NOMO-1 treated with dmso at 0.1 percent for 144 hours (cell line): ENCODE data around the gene MUC5AC.
"Not testable (repeated sequence)": the region's sequence is repeated elsewhere in the genome, so short reads cannot be mapped to it uniquely, and the experiment has no call there.

ENCODE experiments used
- DNase-seq: peaks from one replicate; lab custom pipeline; 2025; ENCODE audit not compliant: unreplicated experiment; lab: John Stamatoyannopoulos, UW

Gene MUC5AC

DNA sequence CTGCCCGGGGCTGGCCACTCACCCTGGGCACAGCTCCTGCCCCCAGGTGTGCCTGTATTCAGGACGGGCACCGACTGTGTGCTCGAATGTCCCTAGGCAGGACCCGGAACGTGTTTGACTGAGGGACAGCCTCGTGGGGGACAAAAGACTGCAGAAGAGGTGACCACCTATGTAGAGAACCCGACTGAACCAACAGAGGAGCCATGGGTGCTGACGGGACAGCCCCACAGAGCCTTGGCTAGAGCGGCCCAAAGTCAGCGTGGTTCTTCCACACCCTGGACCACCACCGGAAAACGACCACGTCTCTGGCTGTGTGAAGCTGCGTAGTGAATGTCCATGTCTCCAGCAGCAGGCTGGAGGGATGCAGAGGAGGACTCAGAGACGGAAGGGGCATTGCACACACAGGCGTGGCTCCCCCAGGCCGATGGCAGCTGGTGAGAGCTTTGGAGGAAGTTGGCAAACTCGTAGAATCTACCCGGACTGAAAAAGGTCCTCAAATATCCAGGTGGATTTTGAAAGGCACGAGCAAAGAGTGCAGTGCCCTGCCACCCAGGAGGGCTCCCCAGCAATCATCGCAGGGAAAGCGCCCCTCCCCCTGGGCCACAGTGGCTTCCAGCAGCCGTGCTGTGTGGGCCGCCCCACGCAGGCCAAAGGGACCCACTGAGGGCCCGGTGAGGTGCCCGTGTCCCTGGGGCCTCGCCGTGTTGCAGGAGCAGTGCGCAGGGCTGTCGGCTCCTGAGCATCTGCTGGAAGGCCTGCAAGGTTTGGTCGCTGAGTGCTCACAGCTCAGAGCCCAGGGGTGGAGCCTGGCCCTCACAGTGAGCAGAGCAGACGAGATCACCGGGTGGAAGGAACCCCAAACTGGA lies 47.6 kb downstream of the MUC5AC start:
- no peak for DNase-seq

DNA sequence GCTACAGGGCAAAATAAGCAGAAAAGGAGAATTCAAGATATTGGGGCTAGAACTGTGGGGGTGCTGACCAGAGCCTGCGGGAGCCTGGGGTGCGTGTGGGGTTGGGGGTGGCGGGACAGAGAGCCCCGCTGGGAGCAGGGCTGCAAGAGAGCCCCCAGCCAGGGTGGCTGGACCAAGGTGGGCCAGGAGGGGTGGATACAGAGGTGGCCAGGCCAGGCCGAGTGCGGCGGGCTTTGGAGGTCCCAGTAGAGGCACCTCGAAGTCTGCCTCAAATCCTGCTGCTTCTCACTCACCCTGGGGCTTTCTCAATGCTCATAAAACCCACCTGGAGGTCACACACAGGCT lies 48.2 kb downstream of the MUC5AC start:
- DNase-seq = no peak

DNA sequence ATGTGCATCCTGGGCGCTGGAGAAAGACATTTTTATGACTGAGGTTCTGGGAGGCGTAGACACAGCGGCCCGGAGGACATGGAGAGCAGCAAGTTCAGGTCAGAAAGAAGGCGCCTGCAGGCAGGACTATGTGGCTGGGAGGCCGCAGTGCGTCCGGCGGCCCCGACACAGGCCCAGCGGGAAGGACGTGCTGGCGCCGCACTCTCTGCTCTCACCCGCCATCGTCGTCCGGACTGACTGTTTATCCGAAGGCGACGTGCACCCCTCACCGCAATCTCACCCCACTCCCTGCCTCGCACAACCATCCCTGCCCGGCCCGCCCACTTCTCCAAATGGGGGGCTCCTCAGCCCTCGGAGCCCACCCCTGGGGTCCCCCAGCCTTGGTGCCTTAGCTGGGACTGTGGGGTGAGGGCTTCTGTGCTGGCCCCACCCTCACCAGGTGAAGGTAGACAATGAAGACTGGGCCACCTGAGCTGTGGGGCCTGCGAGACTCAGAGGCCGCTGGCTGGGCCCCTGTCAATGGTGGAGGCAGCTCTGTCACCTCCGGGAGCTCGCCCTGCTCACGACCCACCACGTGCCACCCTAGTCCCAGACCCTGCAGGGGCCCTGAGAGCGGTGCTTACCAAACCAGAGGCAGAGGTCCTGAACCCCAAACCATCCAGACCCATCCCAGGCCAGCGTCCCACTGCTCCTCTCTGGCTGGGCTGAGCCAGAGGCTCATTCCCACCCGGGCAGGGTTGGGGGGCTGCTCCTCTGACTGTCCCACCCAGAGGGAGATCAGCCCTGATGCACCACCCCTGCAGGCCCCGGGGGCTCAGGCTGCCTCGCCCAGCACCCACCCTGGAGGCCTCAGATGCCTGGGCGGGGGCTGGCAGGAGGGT lies 48.9 kb downstream of the MUC5AC start:
- no peak for DNase-seq

DNA sequence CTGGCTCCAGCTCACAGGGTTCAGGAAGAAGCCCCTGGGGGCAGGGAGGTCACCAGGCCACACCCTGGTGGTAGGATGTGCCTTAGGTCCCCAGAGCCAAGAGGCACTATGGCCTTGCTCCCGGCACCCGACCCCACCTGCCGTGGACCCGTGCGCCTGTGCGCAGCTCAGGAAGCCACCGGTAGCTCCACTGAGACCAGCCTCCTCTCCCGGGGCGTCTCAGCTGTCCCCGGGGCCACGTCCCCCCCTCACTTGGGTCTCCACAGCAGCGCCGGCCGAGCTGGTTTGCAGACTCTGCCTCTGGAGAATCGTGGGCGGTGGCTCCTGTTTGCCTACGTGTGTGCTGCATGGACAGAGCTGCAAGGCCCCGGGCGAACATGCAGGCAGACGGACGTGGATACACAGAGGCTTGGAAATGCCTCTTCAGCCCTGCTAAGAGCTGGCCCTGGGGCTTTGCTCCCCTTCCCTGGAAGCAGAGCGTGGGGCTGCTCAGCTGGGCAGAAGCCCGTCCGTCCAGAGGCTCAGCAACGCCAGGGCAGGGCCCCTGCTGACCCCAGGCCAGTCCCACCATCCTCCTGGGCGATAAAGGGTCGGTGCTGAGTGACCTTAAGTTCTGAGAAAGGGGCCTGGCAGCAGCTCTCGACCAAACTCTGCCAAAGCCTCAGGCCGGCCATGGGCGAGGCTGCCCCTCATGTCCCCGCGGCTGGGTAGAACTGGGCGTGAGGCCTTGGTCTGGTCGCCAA lies 49.8 kb downstream of the MUC5AC start:
- no peak for DNase-seq

DNA sequence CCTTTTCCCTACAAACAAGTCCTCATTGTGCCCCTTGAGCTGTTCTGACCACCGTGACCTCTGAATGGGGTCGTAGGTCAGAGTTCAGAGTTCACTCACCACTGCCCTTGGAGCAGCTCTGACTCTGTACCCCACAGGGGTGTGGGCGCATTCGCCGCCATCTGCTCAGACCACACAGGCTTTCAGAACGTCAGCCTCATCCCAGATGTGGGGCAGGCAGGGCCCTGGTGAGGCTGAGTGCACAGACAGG lies 50.3 kb downstream of the MUC5AC start:
- DNase-seq = no peak

DNA sequence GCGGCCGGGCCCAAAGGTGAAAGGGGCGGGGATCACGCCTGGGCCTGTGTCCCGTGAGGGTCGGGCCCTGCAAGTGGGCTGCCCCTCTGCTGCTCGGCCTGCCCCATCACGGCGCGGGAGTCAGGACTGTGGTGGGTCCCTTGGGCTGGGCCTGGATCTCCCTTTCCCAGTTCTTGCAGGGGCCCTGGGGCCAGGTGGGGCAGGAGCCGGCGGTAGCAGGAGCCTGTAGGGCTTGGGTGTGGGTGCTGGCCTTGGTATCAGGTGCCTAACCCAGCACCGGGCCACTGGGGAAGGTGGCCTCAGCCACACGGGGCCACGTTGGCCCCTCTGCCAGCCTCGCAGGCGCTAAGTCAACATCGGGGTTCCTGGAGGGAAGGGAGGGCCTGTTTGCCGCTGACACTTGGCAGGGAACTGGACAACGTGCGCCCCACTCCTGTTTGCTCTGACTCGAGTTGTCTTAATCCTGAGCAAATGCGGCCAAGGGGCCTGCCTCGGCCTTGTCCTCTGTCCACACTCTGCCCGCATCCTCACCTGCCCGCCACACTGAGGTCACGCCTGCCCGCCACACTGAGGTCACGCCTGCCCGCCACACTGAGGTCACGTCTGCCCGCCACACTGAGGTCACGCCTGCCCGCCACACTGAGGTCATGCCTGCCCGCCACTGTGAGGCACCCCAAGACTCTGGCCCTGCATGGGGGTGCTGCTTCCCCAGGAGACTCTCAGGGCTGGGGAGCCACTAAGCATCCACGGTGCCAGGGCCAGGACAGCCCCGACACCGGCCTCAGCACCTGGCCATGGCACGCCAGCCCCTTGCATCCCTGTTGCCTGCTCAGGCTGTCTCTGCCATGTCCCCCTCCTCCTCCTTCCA lies 50.9 kb downstream of the MUC5AC start:
- DNase-seq = no peak

DNA sequence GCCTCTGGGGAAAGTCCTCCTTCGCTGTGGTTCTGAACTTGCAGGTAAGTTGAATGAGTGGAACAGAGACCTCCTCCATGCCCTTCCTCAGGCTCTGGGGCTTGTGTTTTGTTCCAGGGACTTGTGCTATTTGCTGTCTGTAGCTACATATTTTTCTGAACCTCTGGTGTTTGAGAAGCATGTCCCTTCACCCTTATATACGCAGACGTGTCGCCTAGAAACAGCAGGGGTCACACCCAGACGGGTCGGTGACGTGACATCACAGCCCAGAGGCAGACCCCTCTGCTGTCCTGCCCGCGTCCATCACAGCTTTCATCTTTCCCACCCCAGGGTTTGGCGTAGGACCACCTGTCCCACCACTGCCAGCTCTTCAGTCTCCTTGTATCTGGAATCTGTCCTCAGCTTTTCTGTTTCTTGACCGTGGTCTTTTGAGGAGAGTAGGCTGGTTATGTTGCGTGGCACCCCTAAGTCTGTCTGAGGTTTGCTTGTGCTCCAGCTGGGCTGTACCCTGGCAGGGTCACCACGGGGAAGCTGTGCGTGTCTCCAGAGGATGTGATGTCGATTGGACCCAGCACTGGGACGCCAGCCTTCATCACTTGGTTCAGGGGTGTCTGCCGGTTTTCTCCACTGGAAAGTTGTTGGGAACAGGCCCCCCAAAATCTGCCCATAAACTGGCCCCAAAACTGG lies 51.8 kb downstream of the MUC5AC start:
- DNase-seq = no peak

DNA sequence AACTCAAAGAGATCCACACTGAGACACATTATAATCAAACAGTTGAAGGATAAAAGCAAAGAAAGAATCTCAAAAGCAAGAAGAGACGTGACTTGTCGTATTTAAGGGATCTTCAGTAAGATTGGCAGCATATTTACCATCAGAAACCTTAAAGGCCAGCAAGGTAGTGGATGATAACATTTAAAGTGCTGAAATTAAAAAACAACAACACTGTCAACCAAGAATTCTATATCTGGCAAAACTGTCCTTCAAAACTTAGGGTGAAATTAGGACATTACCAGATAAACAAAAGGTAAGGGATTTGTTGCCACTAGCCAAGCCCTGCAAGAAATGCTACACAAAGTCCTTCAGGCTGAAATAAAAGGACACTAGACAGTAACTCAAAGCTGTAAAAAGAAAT lies 54.1 kb downstream of the MUC5AC start:
- DNase-seq = no peak

DNA sequence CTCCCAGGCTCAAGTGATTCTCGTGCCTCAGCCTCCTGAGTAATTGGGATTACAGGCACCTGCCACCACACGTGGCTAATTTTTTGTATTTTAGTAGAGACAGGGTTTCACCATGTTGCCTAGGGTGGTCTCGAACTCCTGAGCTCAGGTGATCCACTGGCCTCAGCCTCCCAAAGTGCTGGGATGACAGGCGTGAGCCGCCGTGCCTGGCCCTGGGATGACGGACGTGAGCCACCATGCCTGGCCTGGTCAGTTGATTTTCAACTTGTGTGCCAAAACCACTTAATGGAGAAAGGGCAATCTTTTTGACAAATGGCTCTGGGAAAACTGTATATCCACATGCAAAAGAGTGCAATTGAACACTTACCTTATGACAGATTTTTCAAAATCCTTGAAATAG lies 58.1 kb downstream of the MUC5AC start:
- DNase-seq = not testable (repeated sequence)

DNA sequence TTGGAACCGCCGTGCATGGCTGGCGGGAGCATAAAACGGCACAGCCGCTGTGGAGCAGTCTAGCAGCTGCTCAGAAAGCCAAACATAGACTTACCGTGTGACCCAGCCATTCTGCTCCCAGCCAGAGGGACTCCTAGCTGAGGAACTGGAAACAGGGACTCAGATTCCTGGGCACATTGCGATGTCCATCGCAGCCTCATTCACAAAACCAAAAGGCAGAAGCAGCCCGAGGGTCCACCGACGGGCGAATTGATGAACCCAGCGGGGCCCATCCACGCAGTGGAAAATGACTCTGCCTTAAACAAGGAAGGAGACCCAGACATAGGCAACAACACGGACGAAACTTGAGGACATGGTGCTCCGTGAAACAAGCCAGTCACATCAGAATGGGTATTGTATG lies 59.4 kb downstream of the MUC5AC start:
- no peak for DNase-seq

DNA sequence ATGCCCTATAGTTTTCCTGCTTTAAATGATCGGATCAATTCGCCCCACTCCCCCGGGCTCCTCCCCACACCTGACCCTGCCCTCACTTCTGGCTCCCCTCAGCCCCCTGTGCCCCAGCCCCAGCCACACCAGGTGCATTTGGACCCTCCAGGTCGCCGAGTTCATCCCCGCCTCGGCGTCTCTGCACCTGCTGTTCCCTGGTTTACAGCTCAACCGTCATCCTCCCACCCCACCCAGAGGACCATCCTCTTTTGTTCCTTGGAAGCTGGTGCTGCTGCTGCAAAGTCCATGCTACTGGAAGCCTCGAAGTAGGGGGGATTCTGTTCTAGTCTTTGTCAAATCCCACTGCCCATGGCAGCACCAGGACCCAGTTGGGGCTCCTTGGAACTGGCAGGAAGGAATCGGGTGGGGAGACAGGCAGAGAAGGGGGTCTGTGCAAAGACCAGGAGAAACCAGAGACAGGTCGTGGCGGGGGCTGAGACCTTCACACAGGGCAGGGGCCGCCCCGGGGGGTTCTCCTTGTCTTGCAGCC lies 60.6 kb downstream of the MUC5AC start:
- DNase-seq = no peak

DNA sequence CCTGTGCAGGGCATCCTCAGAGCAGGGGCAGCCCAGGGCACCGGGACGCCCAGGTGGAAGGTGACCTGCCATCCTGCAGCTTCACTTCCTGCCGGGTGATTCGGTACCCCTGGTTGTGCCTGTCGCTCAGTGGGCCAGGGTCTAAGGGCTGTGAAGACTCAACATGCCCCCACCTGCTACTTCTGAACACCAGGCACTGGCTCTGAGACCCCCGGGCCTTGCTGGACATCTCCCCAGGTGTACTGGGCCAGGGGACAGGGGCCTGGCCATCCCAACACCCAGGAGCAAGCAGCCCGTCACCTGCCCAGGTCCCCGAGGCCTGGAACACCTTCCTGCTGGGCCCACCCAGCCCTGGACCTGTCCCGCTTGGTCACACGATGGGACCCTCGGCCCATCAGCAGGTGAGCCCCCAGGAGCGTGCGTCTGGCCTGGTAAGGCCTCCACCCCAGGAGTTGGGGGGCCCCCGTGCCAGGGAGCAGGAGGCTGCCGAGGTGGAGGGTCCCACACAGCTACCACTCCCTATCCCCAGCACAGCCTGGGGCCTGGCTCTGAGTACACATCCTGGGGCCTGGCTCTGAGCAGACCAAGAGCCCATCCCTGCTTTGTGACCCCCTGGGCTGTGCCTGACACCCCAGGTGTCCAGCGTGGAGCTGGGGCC lies 61.2 kb downstream of the MUC5AC start:
- DNase-seq = no peak

DNA sequence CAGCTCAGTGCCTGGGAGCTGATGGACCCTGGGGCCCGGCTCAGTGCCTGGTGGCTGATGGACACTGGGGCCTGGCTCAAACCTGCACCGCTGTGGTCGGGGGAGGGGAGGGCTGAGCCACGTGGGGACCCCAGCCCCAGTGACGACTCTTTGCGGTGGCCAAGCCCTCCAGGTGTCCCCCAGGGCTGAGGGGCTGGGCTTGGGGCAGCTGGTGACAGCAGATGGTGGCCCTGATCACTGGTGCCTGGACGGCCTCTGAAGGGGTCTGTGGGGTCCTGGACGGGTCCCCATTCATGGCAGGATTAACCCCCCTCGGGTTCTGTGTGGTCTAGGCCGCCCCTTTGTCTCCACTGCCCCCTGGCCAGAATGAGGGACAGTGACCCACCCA lies 61.7 kb downstream of the MUC5AC start:
- no peak for DNase-seq

DNA sequence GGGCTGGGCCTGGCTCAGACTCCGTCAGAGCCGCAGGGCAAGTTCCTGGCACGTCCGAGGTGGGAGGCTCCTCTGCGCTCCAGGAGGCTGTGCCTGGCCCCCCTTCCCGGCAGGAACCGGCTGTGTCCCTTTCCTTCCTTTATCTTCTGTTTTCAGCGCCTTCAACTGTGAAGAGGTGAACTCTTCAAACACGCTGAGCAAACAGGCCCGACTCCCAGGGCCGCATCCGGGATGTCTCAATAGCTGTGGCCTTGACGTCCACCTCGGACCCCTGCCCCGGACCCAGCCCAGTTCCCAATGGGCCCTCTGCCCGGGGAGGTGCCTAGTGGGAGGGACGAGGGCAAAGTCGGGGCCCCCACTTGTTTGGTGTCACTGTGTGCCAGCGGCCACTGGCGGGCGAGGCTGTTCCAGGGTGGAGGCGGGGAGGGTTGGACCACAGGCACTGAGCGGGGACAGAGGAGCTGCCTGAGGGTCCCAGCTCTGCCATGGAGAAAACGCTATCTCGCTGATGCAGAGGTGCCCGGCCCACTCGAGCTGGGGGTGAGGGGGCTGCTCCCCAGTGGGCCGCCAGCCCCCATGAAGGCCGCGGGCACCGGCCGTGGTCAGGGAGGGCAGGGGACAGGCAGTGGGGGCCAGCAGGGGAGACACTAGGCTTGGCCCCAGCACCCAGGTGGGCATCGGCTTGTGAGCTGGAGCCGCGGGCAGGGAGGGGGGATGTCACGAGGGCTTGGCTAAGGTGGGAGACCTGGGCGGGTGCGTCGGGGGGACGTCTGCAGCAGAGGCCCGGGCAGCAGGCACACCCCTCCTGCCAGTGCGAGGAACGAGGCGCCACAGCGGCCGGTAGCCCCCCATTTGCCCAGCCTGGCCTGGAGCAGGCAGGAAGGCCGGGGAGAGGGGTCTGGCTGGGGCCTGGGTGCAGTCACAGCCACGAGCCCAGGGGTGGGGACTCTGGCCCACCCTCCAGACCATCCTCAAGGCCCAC lies 62.4 kb downstream of the MUC5AC start:
- DNase-seq = no peak

DNA sequence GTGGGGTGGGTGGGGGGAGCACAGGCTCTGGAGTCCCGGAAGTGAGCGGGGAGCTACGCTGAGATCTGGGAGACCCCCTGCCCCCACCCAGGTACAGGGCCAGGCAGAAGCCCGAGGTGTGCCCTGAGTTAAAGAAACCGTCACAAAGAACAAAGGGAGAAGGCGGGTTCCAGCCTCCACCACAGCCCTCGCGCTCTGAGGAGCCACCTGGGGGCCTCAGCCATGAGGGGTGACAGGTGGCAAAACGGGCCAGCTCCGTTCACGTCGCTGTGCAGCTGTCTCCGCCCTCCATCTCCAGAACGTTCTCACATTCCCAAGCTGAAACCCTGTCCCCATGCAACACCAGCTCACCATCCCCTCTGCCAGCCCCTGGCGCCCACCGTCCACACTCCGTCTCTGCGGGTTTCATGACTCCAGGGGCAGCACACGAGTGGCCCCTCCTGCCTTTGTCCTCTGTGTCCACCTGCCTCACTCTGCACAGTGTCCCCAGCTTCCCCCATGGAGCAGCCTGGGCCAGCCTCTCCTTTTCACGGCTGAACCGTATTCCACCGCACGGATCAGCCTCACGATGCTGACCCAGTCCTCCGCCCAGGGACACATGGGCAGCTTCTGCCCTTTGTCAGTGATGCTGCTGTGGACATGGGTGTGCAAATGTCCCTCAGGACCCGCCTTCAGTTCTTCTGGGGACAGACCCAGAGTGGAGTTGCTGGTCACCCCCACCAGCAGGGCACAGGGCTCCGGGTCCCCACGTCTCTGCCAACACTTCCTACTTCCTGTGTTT lies 63.4 kb downstream of the MUC5AC start:
- no peak for DNase-seq

DNA sequence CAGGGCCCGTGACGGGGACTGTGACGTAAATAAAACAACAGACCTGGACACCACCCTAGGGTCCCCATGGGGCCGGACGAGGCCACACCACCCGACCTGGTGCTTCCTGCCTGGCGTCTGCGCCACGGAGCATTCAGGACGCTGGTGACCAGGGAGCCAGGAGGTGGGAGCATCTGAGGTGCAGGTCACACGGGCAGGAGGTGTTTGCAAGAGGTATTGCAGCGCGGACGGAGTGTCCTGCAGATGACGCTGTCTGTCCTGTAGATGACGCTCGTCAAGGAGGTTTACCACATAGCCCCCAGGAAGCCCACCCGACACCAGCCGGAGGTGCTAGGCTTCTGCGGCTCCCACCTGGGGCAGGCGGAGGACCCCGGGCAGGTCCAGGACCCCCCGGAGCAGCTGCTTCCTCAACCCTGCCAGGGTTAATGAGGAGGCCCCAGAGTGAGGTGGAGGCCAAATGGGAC lies 64.1 kb downstream of the MUC5AC start:
- no peak for DNase-seq

DNA sequence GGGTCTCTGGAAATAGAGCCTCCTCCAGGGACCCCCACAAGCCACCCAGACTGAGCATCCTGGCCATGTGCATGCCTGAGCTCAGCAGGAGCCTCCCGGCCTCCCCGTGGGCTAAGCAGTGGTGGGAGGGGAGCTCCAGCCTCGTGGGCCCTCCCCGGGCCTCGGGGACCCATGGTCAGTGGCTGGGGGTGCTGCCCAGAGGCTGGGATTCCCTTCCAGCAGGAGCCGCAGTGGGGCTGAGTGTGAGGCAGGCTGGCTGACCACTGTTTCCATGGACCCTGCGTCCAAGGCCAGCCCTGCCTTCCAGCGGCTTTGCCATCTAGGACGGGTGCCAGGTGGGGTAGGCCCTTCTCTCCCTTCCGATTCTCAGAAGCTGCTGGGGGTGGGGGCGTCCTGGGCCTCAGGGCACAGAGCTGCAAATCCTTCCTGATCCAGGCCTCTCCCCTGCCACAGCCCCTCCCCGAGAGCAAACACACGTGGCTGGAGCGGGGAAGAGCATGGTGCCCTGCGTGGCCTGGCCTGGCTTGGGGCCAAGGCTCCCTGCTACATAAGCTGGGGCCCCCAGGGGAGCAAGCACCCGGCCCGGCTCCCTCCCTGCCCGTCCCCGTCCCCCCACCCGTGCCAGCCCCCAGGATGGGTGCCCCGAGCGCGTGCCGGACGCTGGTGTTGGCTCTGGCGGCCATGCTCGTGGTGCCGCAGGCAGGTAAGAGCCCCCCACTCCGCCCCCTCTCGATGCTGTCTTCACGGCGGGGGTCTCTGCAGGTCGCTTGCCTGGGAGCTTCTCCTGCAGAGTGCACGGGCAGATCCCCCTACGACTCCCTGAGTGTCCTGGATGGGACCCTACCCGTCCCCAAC lies 65.0 kb downstream of the MUC5AC start, which contains the start of gene MUC5B:
MUC5B (plus strand) TSS at position 576 of the 855 bp plus-strand sequence; CDS start at position 634, 58 bp downstream.
- DNase-seq = no peak
